GM19438 (cell line): Measurements from ENCODE around the gene DHRS3.
"Not testable (repeated sequence)": the region's sequence is repeated elsewhere in the genome, so short reads cannot be mapped to it uniquely, and the experiment has no call there.

Source experiments
- ATAC-seq: cut with Tn5 transposase; IDR thresholded peaks from one replicate; pipeline ENCODE4 v1.9.1; 2021; ENCODE audit warnings: low read depth; ENCODE audit not compliant: unreplicated experiment

Gene DHRS3, protein sequence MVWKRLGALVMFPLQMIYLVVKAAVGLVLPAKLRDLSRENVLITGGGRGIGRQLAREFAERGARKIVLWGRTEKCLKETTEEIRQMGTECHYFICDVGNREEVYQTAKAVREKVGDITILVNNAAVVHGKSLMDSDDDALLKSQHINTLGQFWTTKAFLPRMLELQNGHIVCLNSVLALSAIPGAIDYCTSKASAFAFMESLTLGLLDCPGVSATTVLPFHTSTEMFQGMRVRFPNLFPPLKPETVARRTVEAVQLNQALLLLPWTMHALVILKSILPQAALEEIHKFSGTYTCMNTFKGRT

DNA sequence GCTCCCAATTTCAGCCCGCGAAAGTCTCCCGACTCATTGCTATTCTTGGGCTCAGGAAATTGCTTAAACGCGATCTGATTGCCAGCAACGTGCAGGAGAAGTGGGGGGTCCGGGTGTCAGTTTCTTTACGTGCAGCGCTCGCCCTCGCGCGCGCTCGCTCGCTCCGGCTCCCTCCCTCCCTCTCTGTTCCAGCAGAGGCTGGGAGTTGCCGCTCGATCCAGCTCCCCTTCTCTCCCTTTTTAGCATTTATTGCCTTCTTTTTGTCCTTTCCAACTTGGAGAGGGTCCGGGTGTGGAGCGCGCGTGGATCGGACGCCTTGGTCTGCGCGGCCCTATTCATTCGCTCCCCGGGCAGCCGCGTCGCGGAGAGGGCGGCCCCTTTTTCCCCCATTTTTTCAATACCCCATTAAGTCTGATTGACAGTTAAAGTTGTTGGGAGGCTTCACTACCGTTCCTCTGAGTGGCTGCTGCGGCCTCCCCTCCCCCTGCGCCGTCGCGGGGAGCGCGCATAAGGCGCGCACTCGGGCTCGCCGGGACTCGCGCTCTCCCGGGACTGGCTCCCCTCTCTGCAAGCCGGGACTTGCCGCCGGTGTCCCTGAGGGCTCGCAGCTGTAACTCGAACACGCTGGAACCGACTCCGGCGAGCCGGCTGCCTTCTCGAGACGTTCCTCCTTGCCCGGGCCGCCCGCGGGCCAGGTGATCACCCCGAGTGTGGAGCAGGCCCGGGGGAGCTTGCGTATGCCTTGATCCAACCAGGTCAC lies at the start of gene DHRS3:
DHRS3 (minus strand) TSS at position 310 of the 760 bp plus-strand sequence. CDS start 862 bp downstream, outside the sequence.
- ATAC-seq, result no peak

DNA sequence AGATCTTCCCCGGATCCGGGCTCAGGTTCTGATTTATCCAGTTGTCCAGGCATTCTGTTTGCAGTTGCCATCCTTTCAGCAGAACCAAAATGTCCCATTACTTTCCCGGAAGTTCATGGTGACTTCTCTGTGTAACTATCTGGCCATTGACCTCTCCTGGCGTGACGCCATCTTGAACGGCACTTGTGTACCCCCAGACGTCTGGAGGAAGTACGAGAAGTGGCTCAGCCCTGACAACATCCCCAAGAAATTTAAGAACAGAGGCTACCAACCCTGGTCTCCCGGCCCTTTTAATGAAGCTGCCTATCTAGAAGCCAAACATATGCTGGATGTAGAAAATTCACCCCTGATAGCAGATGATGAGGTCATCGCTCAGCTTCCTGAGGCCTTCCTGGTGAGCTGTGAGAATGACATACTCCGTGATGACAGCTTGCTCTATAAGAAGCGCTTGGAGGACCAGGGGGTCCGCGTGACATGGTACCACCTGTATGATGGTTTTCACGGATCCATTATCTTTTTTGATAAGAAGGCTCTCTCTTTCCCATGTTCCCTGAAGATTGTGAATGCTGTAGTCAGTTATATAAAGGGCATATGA lies 48.2 kb upstream of the DHRS3 start:
- no peak for ATAC-seq

DNA sequence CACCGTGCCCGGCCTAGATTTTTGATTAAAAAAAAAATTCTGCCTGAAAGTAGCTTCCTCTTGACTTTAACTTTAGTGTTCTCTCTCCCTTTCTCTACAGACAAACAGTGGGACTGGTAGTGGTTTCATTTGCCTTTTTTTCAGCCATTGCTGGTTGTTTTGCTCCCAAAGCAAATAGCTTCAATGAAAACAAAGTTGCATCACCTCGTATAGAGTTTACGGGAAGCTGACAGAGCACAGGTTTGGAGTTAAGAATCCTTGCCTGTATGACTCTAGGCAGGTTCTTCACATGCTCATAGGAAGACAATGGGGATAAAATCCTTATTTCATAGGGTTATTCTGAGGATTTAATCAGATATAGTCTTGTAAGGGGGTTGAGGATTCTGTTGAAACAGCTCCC lies 47.5 kb upstream of the DHRS3 start:
- no peak for ATAC-seq

DNA sequence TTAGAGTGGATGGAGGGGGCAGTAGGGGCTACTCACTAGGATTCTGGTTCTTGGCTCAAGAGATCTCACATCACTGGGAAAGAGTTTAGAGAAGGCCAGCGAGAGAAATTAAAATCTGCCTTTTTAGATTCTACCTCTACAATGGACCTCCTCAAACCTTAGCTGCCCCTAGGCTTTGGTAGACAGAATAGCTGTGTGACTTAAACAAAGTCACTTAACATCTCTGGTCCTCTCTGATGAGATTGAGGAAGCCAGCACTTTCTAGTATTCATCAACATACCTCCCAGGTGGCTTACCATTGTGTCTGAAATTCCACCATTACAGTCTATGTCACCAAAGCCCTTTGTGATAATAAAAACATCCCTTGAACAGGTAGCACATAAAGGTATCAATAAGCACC lies 44.5 kb upstream of the DHRS3 start:
- no peak for ATAC-seq

DNA sequence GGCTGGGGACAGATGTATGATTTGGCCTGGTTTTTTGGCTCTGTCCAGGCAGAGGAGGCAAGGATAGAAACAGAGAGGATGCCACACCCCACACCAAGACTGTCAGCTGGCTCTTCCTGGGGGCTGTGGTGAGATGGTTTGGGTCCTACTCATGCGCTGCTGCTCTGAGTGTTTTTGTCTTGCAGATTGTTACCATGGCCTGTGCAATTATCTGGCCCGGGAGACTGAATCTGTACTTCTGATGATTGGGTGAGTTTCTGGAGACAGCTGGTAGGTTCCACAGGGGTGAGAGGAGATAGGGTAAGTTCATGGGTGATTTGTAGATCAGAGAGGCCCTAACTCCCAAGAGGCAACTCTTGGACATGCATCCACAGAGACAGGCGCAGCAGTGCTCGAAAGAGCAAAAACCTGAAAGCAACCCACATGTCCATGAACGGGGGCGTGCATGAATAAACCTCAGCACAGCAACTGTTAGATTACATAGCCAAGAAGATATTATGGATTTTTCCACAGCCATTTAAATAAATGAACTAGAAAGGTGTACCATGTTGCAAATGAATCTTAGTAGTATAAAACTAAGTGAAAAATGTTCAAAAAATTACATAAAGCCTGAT lies 43.7 kb upstream of the DHRS3 start:
- no peak for ATAC-seq

DNA sequence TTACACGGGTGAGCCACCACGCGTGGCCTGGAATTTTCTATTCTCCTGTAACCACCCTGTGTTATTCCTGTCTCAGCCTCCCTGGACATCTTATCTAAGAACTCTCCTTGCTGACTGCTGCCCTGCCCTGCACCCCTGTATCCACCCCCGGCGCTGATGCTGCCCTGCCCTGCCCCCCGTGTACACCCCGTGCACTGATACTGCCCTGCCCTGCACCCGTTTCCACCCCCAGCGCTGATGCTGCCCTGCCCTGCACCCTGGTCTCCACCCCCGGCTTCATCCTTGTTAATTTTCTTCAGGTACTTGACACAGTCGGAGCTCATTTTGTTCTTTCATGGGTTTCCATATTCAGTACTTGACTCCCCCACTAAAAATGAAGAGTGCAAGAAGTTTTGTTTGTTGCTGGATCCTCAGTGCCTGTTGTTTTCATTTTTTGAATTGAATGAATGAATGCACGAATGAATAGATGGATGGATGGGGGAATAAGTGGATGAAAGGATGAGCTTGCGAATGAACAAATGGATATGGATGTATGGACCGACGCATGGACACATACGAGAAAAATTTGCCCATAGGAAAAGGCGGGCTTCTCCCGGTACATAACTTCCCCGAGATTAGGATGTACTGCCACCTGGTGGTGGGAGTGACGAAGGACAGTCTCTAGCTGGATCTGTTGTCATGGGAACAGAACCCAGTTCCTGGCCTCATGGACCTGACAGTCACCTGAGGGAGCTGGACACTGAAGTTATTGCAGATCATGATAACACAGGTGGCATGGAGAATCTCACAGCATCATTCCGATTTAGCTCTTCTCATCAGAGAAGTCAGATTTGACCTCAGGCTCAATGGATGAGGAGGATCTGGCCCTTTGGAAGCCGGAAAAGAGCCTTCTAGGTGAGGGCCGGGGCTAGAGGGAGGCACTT lies 40.8 kb upstream of the DHRS3 start:
- peak; percentile 85 for ATAC-seq

DNA sequence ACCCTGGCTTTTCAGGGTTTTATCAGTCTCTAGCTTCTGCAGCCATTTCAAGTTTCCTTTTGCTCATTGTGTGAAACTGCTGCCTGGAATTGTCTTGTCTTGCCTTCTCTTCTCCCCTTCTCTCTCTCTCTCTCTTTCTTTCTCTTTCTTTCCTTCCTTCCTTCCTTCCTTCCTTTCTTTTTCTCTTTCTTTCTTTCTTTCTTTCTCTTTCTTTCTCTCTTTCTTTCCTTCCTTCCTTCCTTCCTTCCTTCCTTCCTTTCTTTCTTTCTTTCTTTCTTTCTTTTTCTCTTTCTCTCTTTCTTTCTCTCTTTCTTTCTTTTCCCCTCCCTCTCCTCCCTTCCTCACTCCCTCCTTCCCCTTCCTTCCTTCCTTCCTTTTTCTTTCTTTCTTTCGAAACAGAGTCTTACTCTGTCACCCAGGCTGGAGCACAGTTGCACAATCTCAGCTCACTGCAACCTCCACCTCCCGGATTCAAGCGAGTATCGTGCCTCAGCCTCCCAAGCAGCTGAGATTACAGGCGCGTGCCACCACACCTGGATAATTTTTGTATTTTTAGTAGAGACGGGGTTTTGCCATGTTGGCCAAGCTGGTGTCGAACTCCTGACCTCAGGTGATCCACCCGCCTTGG lies 40.0 kb upstream of the DHRS3 start:
- ATAC-seq, result not testable (repeated sequence)

DNA sequence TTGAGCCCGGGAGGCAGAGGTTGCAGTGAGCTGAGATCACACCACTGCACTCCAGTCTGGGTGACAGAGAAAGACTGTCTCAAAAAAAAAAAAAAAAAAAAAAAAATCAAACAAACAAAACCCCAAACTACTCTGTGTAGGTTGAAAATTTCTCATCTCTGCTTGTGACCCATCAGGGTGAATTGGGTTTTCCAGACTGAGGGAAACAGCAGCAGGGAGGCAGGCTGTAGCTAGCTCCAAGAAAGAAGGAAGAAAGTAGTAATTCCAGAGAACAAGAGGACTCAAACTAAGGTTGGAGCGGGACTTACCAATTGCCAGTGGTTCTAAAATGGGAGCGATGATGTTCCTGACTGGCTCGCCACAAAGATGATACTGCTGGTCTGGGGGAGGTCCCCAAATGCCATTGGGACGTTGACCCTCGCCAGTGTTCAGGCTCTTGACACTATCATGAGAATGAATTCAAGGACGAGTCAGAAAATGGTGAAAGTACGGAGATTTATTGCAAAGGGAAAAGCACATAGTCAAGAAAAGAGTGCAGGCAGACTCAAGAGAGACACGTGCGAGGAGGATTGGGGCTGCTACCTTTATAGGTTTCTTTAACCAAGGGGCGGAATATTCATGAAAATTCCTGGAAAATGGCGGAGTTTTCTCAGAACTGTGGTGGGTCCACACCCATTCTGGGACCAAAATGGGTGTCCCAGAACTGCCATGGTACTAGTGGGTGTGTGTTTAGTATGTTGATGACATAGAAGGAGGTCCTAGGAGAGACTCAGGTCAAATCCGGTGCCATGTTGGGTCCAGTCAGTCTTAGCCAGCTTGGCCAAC lies 39.3 kb upstream of the DHRS3 start:
- ATAC-seq, result no peak

DNA sequence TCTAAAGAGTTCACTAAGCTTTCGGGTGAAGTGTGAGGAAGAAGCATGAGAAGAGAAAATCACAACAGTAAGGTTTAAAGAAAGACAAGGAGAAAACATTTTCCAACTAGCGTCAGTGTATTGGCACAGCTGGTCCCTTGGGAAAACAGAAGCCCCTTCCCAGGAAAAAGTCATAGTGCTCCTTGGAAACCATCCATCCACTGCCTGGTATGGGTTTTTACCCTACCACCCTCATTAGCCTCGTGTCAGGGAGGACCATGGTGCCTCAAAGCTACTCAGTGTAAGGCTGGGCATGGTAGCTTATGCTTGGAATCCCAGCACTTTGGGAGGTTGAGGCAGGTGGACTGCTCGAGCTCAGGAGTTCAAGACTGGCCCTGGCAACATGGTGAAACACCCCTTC lies 38.6 kb upstream of the DHRS3 start:
- ATAC-seq, result no peak

DNA sequence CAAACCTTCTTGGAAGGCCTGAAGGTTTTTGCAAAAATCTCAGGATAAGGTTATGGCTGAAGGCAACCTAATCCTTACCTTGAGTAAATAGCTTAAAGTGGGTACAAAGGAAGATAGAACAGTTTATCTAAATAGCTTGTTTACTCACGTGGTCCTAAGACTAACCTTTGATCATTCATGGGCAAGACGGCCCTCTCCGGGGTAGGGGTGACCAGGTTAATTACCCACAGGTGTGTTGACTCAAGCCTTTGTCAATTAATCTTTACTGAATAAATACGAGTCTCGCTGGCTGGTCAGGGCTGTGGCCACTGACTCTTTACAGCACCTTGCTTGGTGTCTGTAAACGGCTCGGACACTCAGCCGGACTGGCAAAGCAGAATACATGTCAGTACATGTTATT lies 36.6 kb upstream of the DHRS3 start:
- ATAC-seq, result no peak

DNA sequence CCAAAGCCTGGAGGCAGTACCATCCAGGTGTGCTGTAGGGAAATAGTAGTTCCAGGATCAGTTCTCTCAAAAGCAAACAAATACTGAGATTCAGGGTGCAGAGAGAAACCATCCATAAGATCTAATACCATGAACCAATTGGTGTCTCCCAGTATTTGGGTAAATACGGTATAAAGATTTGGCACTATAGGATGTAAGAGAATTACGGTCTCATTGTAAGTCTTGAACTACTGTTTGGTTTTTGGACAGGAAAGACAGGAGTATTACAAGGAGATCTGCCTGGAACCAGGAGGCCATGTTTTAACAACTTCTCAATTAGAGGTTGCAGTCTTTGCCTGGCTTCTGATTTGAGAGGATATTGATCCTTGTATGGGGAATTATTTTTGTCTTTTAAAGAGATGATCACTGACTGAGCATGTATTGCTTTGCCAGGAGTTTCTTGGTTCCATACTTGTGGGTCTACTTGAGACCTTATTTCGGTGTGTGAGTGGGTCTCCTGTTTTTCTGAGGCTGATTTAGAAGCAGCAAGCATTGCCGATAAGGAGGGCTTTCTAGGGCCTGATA lies 36.1 kb upstream of the DHRS3 start:
- ATAC-seq, result no peak

DNA sequence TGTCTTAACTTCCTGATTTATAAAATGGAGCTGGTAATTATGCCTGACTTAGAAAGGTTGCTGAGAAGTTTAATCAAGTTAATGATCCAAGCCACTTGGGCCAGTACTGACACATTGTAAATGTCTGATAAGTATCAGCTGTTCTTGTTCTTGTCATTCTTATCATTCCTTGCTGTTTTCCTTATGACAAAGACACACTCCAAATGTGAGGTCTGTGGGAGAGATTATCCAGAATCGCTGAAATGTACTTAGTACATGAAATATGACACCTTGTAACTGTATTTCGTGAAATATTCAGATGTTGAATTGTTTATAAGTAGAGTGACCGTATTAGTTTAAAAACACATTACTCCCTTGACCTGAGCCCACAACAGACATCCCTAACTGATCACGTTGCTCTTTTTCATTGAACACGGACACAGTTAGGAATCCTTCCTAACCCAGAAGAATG lies 32.0 kb upstream of the DHRS3 start:
- ATAC-seq, result no peak

DNA sequence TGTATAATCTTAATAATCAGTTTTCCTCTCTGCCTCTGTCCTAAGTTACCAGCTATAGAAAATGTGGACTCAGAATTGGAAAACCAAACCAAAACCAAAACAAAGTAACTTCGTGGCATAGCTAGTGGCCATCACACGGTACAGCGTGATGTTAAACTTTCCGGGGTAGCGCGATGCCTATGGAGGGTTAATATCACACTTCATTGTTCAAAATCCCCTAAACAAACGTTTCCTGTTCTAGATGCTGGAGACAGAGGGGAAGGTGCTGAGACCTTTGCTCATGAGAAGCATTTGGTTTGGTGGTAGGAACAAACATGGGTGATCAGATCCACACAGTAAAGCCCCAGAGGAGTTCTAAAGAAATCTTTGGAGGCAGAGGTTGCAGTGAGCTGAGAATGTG lies 30.7 kb upstream of the DHRS3 start:
- ATAC-seq, result no peak

DNA sequence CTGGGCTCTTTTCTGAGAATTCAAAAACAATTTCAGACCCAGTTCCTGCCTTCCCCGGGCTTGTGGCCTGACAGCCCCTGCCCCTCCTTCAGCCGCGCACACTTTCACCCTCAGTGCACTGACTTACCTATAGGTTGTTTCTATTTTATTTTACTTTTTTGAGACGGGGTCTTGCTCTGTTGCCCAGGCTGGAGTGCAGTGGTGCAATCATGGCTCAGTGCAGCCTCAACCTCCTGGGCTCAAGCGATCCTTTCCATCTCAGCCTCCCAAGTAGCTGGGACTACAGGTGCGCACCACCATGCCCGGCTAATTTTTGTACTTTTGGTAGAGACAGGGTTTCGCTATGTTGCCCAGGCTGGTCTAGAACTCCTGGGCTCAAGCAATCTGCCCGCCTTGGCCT lies 27.4 kb upstream of the DHRS3 start:
- not testable (repeated sequence) for ATAC-seq

DNA sequence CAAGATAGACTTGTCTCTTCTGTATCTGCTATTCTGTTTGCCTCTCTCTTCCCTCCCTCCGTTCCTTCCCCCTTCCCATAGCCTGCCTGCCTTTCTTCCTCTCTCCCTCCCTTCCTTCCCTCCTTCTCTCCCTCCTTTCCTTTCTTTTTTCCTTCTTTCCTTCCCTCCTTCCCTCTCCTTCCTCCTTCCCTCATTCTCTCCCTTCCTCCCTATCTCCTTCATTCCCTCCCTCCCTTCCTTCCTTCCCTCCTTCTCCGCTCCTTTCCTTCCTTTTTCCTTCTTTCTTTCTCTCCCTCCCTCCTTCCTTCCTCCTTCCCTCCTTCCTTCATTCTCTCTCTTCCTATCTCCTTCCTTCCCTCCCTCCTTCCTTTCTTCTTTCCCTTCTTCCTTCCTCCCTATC lies 26.8 kb upstream of the DHRS3 start:
- ATAC-seq, result no peak

DNA sequence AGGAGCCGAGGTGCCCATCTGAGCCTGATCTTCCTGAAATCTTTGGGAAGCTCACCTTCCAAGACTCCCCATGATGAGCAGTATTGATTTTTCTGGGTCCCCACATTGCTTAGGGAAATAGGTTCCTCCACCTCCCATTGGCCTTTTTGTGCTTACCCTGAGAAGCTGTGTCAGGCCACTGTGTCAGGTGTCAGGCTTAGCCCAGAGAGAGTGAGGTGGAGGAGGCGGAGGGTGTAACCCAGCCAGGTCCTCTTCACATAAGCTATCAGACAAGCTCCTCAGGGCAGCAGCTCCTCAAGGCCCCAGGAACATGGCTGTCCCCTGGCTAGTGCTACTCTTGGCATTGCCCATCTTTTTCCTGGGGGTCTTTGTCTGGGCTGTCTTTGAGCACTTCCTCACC lies 26.2 kb upstream of the DHRS3 start:
- no peak for ATAC-seq

DNA sequence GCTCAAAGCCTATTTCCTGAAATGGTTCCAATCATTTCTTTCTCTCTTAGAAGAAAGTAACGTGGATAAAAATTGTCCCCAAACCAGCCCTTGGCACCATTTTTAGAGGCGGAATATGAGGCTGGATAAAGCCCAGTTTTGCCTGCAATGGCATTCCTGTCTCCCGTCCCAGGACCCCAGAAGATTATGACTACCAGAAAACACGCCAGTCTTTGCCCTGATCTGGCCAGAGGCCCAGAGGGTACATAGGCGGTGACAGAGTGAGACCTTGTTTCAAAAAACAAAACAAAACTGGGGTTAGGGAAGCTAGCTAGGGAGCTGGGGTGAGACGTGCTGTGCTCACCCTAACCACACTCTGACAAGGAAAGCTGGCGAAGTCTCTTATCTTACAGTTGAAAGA lies 25.8 kb upstream of the DHRS3 start, which contains the start of gene AADACL4:
AADACL4 (plus strand) TSS at position 301 of the 400 bp plus-strand sequence. CDS start 462 bp downstream, outside the sequence.
- ATAC-seq, result no peak

DNA sequence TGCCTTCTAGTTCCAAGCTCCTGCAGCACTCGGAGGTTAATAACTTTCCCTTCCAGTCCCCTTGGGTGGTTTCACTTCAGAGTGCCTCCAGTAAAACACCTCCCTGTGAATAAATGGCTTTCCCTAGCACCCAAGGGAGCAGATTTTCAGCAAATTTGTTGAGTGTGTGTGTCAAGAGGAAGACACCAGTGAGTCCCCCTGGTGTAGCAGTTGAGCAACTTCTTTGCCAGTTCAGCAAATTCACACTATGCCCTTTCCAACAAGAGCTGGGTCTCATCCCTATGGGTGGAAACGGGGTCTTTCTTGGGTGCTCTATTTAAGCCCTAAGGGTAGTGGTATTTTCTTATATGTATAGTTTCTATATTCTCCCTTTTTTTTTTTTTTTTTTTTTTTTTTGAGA lies 25.1 kb upstream of the DHRS3 start:
- no peak for ATAC-seq

DNA sequence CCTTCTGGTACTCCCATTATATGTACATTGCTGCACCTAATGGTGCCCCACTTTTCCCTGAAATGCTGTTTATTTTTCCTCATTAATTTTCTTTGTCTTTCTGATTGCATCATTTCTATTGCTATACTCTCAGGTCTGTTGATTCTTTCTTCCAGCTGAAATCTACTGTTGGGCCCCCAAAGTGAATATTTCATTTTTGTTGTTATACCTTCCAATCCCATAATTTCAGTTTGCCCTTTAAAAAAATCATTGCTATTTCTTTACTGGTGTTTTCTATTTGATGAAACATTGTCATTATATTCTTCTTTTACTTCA lies 22.9 kb upstream of the DHRS3 start:
- no peak for ATAC-seq
